ENCODE results near the gene TTLL7.

DNA sequence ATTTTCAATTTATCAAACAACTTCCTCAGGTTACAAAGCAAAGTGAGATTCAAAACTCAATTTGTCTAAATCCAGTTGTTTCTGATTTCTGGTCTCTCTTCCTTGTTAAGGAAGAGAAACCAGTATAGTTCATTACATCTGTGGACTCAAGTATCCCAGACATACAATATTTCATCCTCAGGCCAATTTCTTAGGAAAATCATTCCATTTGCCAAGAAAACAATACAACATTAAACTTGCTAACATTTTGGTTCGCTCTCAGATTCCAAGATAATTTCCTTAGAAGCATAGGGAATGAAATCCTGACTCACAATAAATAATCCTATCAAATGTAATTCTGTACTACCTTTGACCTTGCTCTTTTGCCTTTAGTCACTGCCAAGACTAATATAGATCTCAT lies 11.2 kb upstream of the TTLL7 start:
- TF ChIP-seq EP300 (IDR thresholded peaks at IDR 0.05): no peak
- no peak for TF ChIP-seq POLR2A (IDR thresholded peaks at IDR 0.05; ENCODE audit: low read depth)
